K562 (cell line): Measurements from ENCODE around the gene VSNL1. TPM values are rescaled to one million over a fixed set of nuclear protein-coding genes. Genes with fewer than 3 reads are reported as not detected.

Experiments
- ATAC-seq: fragments of 200-7000 bp; cut with Tn5 transposase; 3 replicates; pipeline ENCODE4 v1.9.1; 2020; ENCODE audit warnings: moderate library complexity
- BruUV-seq: library from RNA; stranded (reverse); fragments of 400-500 nt; replicated peaks from 2 replicates; lab custom pipeline; 2021; lab: Mats Ljungman, UMichigan
- CTCF ChIA-PET: fragments of 300-600 bp; formaldehyde crosslinking; extraction: SDS; loops from one replicate; lab custom pipeline; 2021; ENCODE audit warnings: low intra/inter-chr PET ratio; lab: Yijun Ruan, JAX
- POLR2A ChIA-PET: fragments of 300-600, 350-650 bp; sonication (Branson Sonifier 250); formaldehyde crosslinking; extraction: SDS; loops from one replicate; lab custom pipeline; 2021; ENCODE audit warnings: antibody characterized with exemption, inconsistent platforms; lab: Yijun Ruan, JAX
- DNase-seq, 4 experiments: peaks; one replicate each; pipeline versions ENCODE4 v3.0.0 to v3.0.0-alpha.2; 2011 to 2018; ENCODE audit warnings: low spot score in 3 of 4, mixed read lengths in 3 of 4; ENCODE audit errors: extremely low read depth in 1 of 4
- FAIRE-seq: peaks from 2 replicates; lab custom pipeline; 2011; peaks lifted over from hg19 to GRCh38; lab: Jason Lieb, UNC
- H2AFZ ChIP-seq: 2 replicates; pipeline ENCODE4 v1.6.0; 2011; ENCODE audit warnings: low read depth, low read length, control low read depth, inconsistent platforms
- H3K27ac ChIP-seq: fragments of 200-600 bp; 3 replicates; pipeline ENCODE4 v1.8.0; 2011; ENCODE audit warnings: low read depth, mild to moderate bottlenecking, control low read depth, inconsistent platforms, low read length, moderate library complexity, mixed read lengths; ENCODE audit errors: extremely low read depth
- H3K27me3 ChIP-seq, 2 experiments: fragments of 300-600 bp in 1 of 2; 2 replicates in 1 of 2; 3 replicates in 1 of 2; pipeline versions ENCODE4 v1.6.0 to v1.8.0; 2011; ENCODE audit warnings: inconsistent platforms in 2 of 2, low read length in 2 of 2, mild to moderate bottlenecking in 1 of 2, mixed read lengths in 1 of 2, moderate library complexity in 1 of 2; ENCODE audit not compliant: control insufficient read depth in 2 of 2, insufficient read depth in 2 of 2
- H3K36me3 ChIP-seq: fragments of 300-600 bp; 3 replicates; pipeline ENCODE4 v1.8.0; 2011; ENCODE audit warnings: mild to moderate bottlenecking, low read length, inconsistent platforms; ENCODE audit not compliant: control insufficient read depth, insufficient read depth
- H3K4me1 ChIP-seq, 2 experiments: fragments of 200-600 bp in 1 of 2; replicated peaks in 1 of 2; 2 replicates in 1 of 2; 3 replicates in 1 of 2; pipeline versions ENCODE4 v1.5.1 to v1.8.0; 2011; ENCODE audit warnings: inconsistent platforms in 2 of 2, low read length in 2 of 2, mild to moderate bottlenecking in 1 of 2, mixed read lengths in 1 of 2, moderate library complexity in 1 of 2; ENCODE audit not compliant: control insufficient read depth in 2 of 2, insufficient read depth in 2 of 2
- H3K4me2 ChIP-seq: 2 replicates; pipeline ENCODE4 v1.6.1; 2011; ENCODE audit warnings: low read length, control low read depth, inconsistent platforms, mixed read lengths; ENCODE audit not compliant: insufficient read depth
- H3K4me3 ChIP-seq: fragments of 200-600 bp; sonication (generic), shearing (Covaris generic); 2 replicates; pipeline ENCODE4 v1.5.1; 2016; ENCODE audit warnings: control low read depth, inconsistent platforms
- H3K79me2 ChIP-seq: fragments of 200-600 bp; 3 replicates; pipeline ENCODE4 v1.8.0; 2011; ENCODE audit warnings: low read length, inconsistent platforms; ENCODE audit not compliant: control insufficient read depth, insufficient read depth
- H3K9ac ChIP-seq, 2 experiments: 2 replicates each; pipeline versions ENCODE4 v1.6.0 to v1.6.1; 2011; ENCODE audit warnings: low read depth in 2 of 2, low read length in 2 of 2, control low read depth in 1 of 2, inconsistent platforms in 1 of 2, mild to moderate bottlenecking in 1 of 2, mixed read lengths in 1 of 2; ENCODE audit not compliant: insufficient read depth in 1 of 2
- H3K9me1 ChIP-seq: one replicate; pipeline ENCODE4 v1.6.0; 2011; ENCODE audit warnings: inconsistent platforms, mild to moderate bottlenecking, low read length, moderate library complexity; ENCODE audit not compliant: control insufficient read depth, insufficient read depth
- H3K9me3 ChIP-seq: replicated peaks from 2 replicates; pipeline ENCODE4 v1.5.1; 2011; ENCODE audit warnings: low read depth, low read length, inconsistent platforms; ENCODE audit not compliant: control insufficient read depth, insufficient read depth
- H4K20me1 ChIP-seq: replicated peaks from 2 replicates; pipeline ENCODE4 v1.6.1; 2011; ENCODE audit warnings: low read length, inconsistent platforms, mixed read lengths; ENCODE audit not compliant: control insufficient read depth, insufficient read depth
- IFI16 ChIP-seq: fragments of 250-450 bp; sonication (Bioruptor Pico); IDR thresholded peaks from 2 replicates; pipeline ENCODE4 v2.1.2; 2022; ENCODE audit warnings: mild to moderate bottlenecking, inconsistent platforms
- KLF16 ChIP-seq: IDR thresholded peaks from 2 replicates; pipeline ENCODE4 v1.6.1; 2016; ENCODE audit warnings: antibody characterized with exemption
- SMAD2 ChIP-seq: fragments of 150-350 bp; IDR thresholded peaks from 2 replicates; pipeline ENCODE4 v1.6.1; 2014; ENCODE audit warnings: low read depth, mild to moderate bottlenecking, low read length
- TSC22D4 ChIP-seq: fragments of 450-650 bp; IDR thresholded peaks from 2 replicates; pipeline ENCODE4 v1.6.1; 2016; ENCODE audit warnings: missing genetic modification characterization, missing biosample characterization, control low read depth
- ZNF146 ChIP-seq: IDR thresholded peaks from one replicate; pipeline ENCODE4 v1.6.1; 2018; ENCODE audit warnings: missing compliant biosample characterization; ENCODE audit not compliant: unreplicated experiment
- ZNF232 ChIP-seq: sonication (generic); formaldehyde crosslinking; IDR thresholded peaks from 2 replicates; pipeline ENCODE4 v1.8.0; 2022; ENCODE audit warnings: mild to moderate bottlenecking, missing genetic modification reagents
- ZNF263 ChIP-seq: sonication (generic); formaldehyde crosslinking; IDR thresholded peaks from 2 replicates; pipeline ENCODE4 v1.8.0; 2022; ENCODE audit warnings: mild to moderate bottlenecking, missing genetic modification reagents, borderline replicate concordance
- ZNF609 ChIP-seq: sonication (generic); formaldehyde crosslinking; IDR thresholded peaks from 2 replicates; pipeline ENCODE4 v1.8.1; 2023; ENCODE audit warnings: missing genetic modification reagents, mild to moderate bottlenecking, borderline replicate concordance
- ZNF740 ChIP-seq, 3 experiments: fragments of 200-800 bp in 1 of 3; sonication (Bioruptor generic) in 1 of 3; sonication (generic) in 1 of 3; formaldehyde crosslinking in 1 of 3; IDR thresholded peaks; 2 replicates each; pipeline versions ENCODE4 v1.6.1 to v1.8.0; 2016 to 2022; ENCODE audit warnings: mild to moderate bottlenecking in 2 of 3, missing compliant biosample characterization in 2 of 3, missing genetic modification characterization in 2 of 3, missing genetic modification reagents in 1 of 3
- WGBS: fragments of 100-300 bp; shearing (Covaris generic); methylation state at CpG from one replicate; pipeline ENCODE4 v1.1.6; 2016; ENCODE audit warnings: low coverage, mixed read lengths; ENCODE audit not compliant: insufficient coverage; ENCODE audit errors: missing lambda C conversion rate; 5-methylcytosine and 5-hydroxymethylcytosine counted together
- in situ Hi-C: fragments of 300-500 bp; cut with MboI; formaldehyde crosslinking; loops from 4 replicates; pipeline ENCODE4 v1.15.0; 2018; ENCODE audit warnings: inconsistent platforms, mixed read lengths
- intact Hi-C: fragments of 100-400 bp; cut with micrococcal nuclease; formaldehyde crosslinking; loops from 2 replicates; pipeline ENCODE4 v1.14.2; 2022
- polyA plus RNA-seq, 8 experiments: library from polyadenylated mRNA; depleted of rRNA in 4 of 8; stranded (reverse) in 5 of 8; unstranded in 3 of 8; fragments of >200 nt; fragmentation: Nextera tagmentation in 2 of 8; fragmentation: Illumina TruSeq in 1 of 8; extraction: Ambion mirVana in 2 of 8; extraction: Trizol in 1 of 8; gene quantifications; 2 replicates each; pipeline versions ENCODE4 v1.2.1 to v1.2.3, GENCODE V29; 2011 to 2014; ENCODE audit warnings: inconsistent platforms in 1 of 8, missing spikeins in 1 of 8
- total RNA-seq, 7 experiments: library from RNA; depleted of rRNA in 6 of 7; stranded (reverse); fragments of >200 nt in 6 of 7; fragmentation: Illumina TruSeq in 2 of 7; extraction: Trizol in 2 of 7; gene quantifications; 2 replicates each; pipeline versions ENCODE4 v1.2.1 to v1.2.3, GENCODE V29; 2011 to 2021; ENCODE audit warnings: low replicate concordance in 1 of 7

The VSNL1 gene
- total and polyA plus RNA-seq, 9 of the 15 experiments (the other 6 are each of a cell fraction or from before 2014, with no cell fraction given) = 0.20 TPM; not detected in 8

GRCh38 chr2:17605696-17606095 is 65.2 kb downstream of the VSNL1 start:
- Histone ChIP-seq H3K4me1 (no peaks in the 10 kb centered on the region; a peak in 1 of 5 replicates), H3K9me3 (no peaks in the 10 kb centered on the region), H3K9ac (no peak overlapping the region), H3K27me3 (peaks cover 3 to 16% of the 10 kb centered on the region in 2 experiments; a peak in 3 of 5 replicates), H3K36me3 (no peaks in the 10 kb centered on the region), H3K4me3 (no peak overlapping the region), H3K4me2 (no peak overlapping the region), H3K27ac (no peak overlapping the region), H2AFZ (no peak overlapping the region), H4K20me1 (no peaks in the 10 kb centered on the region), H3K9me1 (no peaks in the 10 kb centered on the region), H3K79me2 (no peaks in the 10 kb centered on the region)
- FAIRE-seq = no peak
- BruUV-seq = no TSS peak
- DNase-seq = no peak
- 7% methylated on average over 4 of the region's 4 CpGs for WGBS
- ChIA-PET POLR2A (no interaction called here), CTCF (no interaction called here)
- TF ChIP-seq KLF16 (no peak), ZNF146 (CRISPR knock-in tag) (no peak)
- ATAC-seq = no peak
- intact Hi-C loops = no loop called here
- in situ Hi-C loops = no loop called here

- no peaks in the 10 kb centered on the region for H3K79me2 ChIP-seq
- H3K9me3 ChIP-seq = no peaks in the 10 kb centered on the region
- H3K9me1 ChIP-seq = no peaks in the 10 kb centered on the region
- H3K27ac ChIP-seq = no peak overlapping the region
- no peak overlapping the region for H3K4me2 ChIP-seq
- H3K36me3 ChIP-seq = no peaks in the 10 kb centered on the region
- H3K27me3 ChIP-seq = peaks cover 3 to 21% of the 10 kb centered on the region in 2 experiments; a peak in 4 of 5 replicates
- no peak overlapping the region for H3K4me3 ChIP-seq
- no peaks in the 10 kb centered on the region for H4K20me1 ChIP-seq
- no peaks in the 10 kb centered on the region; a peak in 1 of 5 replicates for H3K4me1 ChIP-seq
- 0% methylated on average over 2 of the region's 2 CpGs for WGBS
- CTCF ChIA-PET = no interaction called here
- no peak overlapping the region for H3K9ac ChIP-seq
- intact Hi-C loops (no loop called here), in situ Hi-C loops (no loop called here)
- DNase-seq = no peak
- POLR2A ChIA-PET = no interaction called here
- no TSS peak for BruUV-seq
- ATAC-seq = no peak
- FAIRE-seq = no peak
- H2AFZ ChIP-seq = no peak overlapping the region
- TF ChIP-seq ZNF263 (CRISPR knock-in tag) (no peak), IFI16 (no peak), SMAD2 (no peak), ZNF232 (no peak), TSC22D4 (tag) (no peak), ZNF609 (CRISPR knock-in tag) (no peak), ZNF740 (CRISPR knock-in tag; IDR thresholded peaks at IDR 0.05) (no peak), ZNF740 (tag; IDR thresholded peaks at IDR 0.05) (no peak)
Measured at GRCh38 chr2:17606851-17607250, 66.4 kb downstream of the VSNL1 start.
